ENCODE results near the gene GGA2.
"Not testable (repeated sequence)": the region's sequence is repeated elsewhere in the genome, so short reads cannot be mapped to it uniquely, and the experiment has no call there.

GGA2 gene

DNA sequence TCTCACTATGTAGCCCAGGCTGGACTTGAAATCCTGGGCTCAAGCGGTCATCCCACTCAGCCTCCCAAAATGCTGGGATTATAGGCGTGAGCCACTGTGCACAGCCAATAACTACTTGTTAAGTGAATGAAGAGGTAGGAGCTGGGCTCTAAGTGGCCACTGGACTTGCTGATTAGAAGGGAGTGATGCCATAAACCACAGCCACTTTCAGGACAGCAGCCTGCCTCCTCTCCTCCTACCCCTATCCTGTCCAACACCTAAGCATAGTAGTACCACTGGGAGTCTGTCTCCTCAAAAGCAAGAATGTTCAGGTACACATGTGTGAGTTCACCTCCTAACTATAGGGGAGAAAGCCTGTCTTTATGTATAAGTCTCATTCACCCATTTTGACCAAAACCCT lies 45.1 kb downstream of the GGA2 start:
- no peak for DNase-seq

DNA sequence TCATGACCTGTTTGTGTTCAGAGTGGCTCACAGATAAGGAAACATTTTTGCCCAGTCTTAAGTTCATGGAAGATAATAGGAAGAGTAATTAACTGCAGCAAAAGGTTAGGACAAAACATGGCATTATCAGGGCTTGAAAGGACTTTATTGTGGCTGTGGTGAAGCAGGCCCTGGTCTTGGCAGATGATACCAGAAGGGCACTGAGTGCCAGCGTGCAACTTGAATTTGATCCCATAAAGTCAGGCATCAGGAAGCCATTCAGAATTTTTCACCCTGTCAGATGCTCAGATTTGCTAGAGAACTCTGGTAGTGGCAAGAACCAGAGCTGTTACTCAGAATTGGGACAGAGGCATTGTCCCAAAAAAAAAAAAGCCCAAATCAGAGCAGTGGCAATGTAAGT lies 46.1 kb downstream of the GGA2 start:
- DNase-seq = no peak

DNA sequence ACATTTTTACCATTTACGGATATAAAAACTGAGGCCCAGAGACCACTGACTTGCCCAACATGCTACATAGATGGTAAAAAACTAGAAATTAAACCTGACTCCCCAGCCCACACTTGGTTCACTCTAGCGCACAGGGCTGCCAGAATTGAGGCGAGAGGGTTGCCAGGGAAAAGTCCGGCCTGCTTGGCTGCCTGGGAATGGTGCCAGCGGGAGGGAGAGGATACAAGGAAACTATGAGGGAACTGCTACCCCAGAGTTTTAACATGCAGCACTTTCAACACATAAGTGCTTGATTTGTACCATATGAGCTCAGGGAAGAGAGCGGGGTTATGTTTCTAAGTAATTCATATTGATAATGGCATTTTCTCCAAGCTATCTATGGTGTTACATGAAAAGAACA lies 47.3 kb downstream of the GGA2 start:
- DNase-seq = not testable (repeated sequence)

DNA sequence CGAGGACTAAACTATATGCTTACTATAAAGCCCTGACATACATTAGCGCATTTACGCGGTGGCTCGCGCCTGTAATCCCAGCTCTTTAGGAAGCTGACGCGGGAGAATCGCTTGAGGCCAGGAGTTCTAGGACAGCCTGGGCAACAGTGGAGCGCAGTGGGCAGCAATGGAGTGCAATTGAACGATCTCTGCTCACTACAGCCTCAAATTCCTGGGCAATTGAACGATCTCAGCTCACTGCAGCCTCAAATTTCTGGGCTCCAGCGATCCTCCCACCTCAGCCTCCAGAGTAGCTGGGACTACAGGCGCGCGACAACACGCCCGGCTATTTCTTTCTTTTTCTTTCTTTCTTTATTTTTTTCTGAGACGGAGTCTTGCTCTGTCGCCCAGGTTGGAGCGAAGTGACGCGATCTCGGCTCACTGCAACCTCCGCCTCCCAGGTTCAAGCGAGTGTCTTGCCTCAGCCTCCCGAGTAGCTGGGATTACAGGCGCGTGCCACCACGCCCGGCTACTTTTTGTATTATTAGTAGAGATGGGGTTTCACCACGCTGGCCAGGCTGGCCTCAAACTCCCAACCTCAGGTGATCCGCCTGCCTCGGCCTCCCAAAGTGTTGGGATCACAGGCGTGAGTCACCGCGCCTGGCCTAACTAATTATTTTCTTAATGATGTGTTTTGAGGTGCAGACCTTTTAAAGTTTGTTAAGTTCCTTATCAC lies 56.8 kb downstream of the GGA2 start:
- DNase-seq = no peak

DNA sequence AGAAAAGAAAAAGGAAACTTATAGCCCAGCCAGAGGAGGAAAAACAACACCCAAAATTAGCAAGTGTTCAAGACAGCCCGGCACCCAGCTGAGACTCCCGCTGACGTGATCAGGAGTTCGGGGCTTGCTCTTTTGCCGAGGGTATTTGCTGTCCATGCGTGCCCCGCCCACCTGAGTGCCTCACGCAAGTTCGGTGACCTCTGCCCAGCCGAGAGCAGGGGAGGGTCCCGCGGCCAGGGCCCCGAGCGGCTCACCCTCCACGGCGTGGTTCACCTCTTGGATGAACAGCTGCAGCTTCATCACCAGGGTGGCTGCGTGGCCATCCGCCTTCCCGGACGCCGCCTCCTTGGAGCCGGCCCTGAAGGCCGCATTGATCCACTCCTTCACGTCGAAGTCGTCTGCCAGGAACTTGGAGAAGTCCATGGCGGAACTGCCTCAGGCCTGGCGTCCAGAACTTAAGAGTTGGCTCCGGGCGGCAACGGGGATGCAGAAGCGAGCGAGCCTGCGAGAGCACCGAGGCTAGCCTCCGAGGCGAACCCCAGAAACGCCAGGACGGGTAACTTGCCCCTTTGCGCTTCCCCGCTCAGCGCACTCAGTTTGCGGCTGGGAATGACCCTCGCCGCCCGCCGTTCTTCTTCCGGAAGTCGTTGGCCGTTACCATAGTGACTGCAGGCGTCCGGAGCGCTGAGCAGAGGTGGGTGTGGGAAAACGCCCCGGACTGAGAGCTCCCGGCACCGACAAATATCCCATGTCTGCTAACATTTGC lies 57.5 kb downstream of the GGA2 start, which contains the start of gene COG7:
TSS of gene COG7 (minus strand) at position 618 of the 766 bp plus-strand sequence. CDS start at position 423, 195 bp downstream.
- DNase-seq = peak; percentile 90

DNA sequence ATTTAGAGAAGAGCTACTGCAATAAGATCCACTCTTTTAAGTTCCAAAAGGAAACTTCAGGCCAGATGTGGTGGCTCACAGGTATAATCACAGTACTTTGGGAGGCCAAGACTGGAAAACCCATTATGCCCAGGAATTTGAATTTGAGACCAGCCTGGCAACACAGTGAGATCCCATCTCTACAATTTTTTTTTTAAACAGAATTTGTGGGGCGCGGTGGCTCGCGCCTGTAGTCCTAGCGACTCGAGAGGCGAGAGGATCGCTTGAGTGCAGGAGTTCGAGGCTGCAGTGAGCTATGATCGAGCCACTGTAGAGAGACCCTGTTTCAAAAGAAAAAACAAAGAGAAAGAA lies 58.1 kb downstream of the GGA2 start:
- DNase-seq = no peak

DNA sequence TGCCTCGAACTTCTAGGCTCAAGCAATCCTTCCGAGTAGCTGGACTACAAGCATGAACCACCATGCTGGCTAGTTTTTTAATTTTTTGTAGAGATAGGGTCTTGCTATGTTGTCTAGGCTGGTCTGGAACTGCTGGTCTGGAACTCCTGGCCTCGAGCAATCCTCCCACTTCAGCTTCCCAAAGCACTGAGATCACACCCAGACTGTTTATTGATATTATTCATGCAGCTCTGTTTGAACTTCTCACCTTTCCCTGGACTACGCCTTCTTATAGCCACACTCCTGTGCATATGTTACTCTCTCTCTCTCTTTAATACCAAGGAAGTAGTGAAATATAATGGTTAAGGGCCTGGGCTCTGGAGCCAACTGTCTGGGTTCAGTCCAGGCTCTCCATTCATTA lies 61.9 kb downstream of the GGA2 start:
- DNase-seq = no peak

DNA sequence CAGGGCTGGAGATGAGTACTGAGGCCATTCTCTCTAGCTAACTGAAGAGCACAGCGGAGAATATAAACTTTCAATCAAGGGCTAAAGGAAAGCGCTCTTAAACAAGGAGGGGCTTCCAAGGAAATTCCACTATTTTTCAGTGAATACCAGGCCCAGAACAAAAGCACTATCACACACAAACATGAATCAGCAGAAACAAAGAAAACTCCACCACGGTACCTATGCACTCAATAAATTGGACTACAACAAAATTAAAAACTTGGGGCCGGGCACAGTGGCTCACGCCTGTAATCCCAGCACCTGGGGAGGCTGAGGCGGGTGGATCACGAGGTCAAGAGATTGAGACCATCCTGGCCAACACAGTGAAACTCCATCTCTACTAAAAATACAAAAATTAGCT lies 72.8 kb downstream of the GGA2 start:
- DNase-seq = not testable (repeated sequence)

DNA sequence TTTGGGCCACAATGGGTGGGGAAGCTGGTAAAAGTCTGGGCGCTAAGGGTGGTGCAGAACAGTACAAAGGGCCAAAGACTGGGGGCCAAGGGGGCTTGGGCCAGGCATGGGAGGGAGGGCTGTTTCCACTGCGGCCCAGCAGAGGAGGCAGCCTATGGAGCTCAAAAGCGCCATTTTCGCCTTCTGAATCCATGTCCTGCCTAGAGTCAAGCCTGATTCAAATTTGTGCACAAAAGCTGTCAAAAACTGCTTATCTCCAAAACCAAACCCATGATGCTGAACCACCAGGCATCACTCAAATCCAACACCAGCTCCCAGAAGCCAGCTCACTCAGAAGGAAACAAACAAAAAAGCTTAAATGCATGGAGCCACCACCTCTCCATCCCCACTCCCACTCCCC lies 73.3 kb downstream of the GGA2 start:
- no peak for DNase-seq

DNA sequence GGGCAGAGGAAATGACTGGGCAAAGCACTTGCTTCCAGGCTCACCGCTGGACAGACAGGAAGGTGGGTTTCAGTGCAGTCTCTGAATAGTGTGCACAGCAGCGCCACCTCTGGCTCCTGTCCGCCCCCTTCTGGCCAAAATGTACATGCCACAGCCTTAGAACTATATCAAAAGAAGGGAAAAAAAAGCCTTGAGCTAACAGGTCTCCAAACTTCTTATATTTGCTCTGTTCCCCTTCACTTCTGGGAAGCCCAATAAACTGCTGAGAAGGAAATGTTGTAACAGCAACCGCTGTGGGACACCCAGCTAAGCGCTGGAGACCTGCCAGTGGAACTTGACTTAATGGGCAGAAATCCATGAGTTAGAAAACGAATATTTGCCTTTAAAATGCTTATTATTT lies 74.8 kb downstream of the GGA2 start:
- DNase-seq = peak; percentile 77

DNA sequence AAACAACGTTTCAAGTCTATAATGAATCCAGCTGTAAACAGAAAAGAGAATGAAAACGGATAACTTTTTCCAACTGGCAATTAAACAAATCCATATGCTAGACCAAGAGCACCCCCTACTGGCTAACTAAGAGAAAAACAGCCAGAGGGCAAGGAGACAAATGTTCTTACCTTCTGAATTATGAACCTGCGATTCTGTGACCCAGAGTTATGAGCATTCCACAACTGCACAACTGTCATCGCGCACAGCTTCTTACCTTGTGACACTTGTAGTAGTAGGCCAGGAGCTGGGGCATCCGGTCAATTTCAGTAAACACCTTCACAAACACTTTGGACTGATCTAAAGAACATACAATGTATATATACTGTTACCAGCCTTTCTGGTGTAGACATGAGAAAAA lies 75.9 kb downstream of the GGA2 start:
- DNase-seq = no peak

DNA sequence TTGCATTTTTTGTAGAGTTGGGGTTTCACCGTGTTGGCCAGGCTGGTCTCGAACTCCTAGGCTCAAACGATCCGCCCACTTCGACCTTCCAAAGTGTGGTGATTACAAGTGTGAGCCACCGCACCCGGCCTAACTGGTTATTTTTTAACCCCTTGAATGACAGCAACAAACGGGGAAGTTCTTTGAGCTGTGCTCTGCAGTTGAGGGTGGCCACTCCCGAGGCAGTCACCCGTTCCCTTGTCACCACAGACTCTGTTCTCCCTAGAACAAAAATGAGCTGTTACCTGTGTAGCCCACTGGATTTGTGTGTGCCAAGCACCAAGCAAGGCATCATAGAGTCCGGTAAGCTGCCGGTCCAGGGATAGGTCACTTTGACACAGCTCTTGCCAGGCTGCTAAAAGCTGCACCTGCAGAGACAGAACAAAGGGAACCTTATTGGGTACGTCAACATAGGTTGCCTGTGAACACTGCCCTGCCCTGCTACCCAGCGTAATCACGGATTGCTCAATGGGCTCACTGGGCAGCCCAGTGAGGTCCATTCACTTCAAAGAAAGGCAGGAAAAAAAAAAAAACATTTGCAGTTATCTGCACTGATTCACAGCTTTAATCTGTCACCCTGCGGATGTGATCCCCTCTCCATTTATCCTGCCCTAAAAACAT lies 76.9 kb downstream of the GGA2 start:
- DNase-seq = no peak

DNA sequence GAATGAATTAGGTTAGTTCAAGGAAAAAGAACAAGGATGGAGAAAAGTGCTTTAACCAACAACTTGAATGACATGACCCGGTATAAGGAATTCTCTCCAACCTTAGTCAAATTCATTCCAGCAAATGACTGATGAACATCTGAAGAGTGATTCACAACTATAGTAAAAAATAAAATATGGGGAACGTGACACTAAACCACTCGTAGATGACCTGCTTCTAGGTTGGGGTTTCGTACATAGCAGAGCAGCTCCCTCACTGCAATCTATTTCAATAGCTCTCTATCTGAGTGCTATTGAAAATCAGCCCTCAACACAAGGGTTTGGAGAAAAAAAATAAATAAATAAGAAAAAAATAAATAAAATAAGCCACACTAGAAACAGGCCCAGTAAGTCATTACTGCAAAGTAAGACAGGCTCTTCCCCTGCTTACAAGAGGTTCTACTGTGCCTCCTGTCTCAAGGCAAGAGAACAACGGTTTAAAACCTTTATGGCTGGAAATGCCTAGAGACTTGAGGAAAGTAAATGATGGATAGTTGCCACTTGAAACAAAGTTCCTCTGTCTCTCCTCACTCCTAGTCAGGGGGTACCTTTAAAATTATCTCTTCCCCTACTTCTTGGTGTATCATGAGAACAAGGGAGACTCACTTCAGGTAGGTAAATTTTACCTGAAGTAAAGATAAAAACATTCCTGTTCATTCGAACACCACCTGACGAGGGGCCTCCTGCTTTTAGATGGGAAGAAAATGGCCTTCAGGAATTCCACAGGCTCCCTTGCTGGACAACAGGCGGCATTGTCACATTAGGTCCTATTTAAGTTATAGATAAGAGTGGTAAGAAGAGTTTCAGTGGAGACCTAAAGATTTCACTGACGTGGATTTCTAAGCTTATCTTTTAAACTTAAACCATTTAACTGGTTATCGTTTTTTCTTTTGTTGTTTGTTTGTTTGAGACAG lies 77.8 kb downstream of the GGA2 start:
- no peak for DNase-seq

DNA sequence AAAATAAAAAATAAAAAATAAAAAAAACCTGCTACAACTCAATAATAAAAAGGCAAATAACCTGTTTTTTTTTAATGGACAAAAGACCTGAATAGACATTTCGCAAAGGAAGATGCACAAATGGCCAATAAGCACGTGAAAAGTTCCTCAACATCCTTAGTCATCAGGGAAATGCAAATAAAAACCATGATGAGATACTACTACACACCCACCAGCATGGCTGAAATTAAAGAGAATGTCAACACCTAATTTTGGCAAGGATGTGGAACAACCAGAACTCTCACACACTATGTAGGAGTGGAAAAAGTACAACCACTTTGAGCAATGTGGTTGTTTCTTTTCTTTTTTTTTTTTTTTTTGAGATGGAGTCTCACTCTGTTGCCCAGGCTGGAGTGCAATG lies 81.9 kb downstream of the GGA2 start:
- DNase-seq = no peak

DNA sequence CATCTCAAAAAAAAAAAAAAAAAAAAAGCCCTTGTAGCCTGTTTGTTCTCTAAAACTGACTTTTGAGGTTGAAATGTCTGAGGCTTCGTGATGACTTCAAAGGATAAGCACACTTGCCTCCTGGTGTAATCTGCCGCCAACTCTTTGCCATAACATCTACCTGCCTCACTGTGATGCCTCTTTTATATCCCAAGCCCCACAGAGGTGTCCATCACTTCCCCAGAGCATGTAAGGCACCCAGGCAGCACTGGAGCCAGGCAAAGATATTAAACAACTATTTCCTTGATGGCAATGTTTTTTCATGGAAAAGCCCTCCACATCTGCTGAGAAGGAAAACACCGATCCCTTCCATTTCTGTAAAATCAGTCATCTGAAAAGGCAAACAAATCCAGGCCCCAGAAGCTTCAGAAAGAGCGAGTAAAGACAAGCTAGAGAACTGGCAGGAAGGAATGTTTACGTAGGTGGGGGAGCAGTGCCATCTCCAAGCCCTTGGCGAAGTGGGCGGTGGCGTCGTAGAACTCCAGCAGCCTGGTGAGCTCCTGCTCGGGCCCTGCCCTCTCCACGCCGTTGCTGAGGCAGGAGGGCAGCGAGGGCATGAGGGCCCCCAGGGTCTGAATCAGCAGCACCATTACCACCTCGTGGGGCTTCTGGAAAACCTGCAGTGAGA lies 85.9 kb downstream of the GGA2 start:
- no peak for DNase-seq

DNA sequence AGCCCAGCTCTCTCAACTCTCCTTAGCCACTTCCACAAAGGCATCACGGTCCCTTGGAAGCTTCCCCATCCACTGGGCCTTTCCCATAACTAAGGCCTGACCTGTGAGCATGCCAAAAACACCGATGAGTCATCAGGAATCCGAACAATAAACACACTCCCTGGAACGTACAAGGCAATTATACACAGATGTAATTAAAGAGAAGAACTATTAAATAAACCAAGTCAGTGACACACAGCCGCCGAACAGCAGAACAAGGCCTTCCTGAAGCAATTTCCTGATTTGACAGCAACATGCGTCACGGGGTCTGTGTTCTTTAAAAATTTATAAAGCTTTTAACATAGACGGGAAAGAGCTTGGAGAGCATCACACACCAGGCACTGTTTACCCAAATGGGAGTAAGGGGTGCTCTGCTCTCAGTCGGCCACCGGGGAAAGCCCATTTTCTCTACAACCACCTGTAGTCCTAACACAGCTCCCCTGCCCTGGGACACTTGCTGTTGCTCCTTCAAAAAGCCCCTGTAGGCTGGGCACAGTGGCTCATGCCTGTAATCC lies 86.7 kb downstream of the GGA2 start:
- DNase-seq = no peak

DNA sequence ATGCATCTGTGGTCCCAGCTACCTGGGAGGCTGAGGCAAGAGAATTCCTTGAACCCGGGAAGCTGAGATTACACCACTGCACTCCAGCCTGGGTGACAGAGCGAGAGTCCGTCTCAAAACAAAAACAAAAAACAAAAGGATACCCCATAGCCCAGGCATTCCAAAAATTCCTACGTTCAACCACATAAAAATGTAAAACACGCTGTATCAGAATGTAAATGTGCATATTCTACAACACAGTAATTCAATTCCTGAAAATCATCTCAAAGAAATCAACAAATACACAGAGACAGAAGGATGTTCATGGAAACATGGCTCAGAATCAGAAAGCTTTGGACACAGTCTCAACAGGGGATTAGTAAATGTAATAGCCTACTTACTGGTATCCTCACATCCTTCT lies 90.3 kb downstream of the GGA2 start:
- DNase-seq = no peak

DNA sequence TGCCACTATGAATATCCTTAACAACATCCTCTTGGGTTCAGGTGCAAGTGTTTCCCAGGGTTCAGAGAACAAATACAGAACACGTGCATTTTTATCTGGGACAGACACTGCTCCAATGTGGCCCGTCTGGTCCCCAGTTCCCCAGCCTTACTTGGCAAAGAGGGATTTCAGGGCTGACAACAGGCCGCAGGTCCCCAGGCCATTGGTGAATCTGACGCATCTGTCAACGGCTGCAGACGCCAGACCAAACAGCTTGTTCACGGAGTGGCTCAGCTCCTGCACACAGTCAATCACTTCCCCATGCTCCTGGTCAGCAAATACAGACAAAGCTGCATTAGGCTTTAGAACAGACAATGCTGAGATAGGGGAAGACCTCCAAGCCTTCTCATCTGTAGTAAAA lies 93.5 kb downstream of the GGA2 start:
- no peak for DNase-seq

DNA sequence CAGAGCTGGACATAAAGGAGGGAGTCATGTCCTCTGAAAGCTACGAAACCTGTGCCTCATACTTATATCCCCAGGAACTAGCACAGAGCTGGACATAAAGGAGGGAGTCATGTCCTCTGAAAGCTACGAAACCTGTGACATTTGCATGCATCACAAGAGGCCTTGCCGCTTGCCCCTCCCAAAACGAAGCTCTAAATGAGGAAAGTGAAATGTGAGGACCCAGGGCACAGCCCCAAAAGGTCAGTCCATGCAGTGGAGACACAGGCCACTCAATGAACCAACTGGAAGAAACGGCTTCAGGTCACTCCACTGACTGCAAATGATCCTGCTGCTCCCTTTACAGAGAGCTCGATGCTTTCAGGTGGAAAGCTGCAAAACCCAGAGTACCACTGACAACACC lies 95.6 kb downstream of the GGA2 start:
- no peak for DNase-seq
